Measurements from ENCODE around the gene RUNX2.

DNA sequence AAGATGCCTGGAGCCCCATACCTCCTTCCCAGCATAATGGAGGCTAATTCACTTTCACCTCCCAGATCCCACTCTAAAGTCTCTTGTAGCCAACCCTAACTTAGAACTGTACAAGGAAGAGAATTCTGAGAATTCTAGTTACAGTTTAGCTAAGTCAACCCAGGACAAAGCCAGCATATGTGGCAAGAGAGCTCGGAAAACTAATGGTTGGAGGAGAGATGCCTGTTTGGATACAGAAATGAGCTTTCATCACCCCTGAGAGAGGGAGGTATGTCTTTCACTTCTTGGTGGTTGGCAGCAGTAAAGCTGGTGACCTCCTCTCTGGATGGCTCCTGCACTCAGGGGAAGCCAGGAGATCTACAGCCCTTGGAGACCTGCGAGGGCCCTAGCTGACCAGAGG is 302.2 kb downstream of the RUNX2 start:
- no peak for TF ChIP-seq CTCF (tag by site-specific recombination; IDR thresholded peaks at IDR 0.05)
- no peak for TF ChIP-seq ZNF776 (tag by site-specific recombination; IDR thresholded peaks at IDR 0.05; ENCODE audit: borderline replicate concordance)
- TF ChIP-seq REST (tag by site-specific recombination; IDR thresholded peaks at IDR 0.05), result no peak
- TF ChIP-seq ZNF747 (tag by site-specific recombination; IDR thresholded peaks at IDR 0.05), result no peak
- TF ChIP-seq ZNF335 (tag by site-specific recombination; conservative IDR thresholded peaks at IDR 0.05), result no peak
